C4-2B (cell line): ENCODE measurements around the gene PGRMC1.

Source experiments
- ZFX ChIP-seq: fragments of 450-650 bp; IDR thresholded peaks from 2 replicates; pipeline ENCODE4 v1.6.1; 2017
- TF ChIP-seq, protein P1 (sequence below): fragments of 450-650 bp; conservative IDR thresholded peaks from 2 replicates; pipeline ENCODE4 v1.5.1; 2017; ENCODE audit warnings: mild to moderate bottlenecking

DNA sequence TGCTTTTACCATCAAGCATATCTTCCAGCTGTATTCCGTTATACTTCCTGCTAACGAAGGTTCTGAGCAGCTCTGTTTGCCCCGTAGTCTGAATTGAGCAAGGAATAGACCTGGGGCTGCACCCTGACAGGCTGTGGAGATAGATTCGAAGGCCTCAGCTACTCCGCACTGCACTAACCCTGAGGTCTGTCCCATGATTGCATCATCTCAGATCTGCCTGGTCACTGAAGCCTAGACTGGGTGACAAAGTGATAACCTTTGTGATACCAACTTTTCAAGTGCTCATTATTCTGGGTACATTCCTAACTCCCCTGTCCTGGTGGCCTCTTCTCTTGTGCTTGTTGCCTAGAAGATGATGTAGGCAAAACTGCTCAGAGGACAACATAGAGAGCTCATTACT lies 29.9 kb upstream of the PGRMC1 start:
- TF ChIP-seq, protein P1, sequence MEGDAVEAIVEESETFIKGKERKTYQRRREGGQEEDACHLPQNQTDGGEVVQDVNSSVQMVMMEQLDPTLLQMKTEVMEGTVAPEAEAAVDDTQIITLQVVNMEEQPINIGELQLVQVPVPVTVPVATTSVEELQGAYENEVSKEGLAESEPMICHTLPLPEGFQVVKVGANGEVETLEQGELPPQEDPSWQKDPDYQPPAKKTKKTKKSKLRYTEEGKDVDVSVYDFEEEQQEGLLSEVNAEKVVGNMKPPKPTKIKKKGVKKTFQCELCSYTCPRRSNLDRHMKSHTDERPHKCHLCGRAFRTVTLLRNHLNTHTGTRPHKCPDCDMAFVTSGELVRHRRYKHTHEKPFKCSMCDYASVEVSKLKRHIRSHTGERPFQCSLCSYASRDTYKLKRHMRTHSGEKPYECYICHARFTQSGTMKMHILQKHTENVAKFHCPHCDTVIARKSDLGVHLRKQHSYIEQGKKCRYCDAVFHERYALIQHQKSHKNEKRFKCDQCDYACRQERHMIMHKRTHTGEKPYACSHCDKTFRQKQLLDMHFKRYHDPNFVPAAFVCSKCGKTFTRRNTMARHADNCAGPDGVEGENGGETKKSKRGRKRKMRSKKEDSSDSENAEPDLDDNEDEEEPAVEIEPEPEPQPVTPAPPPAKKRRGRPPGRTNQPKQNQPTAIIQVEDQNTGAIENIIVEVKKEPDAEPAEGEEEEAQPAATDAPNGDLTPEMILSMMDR: no peak
- TF ChIP-seq ZFX: no peak
